PC-3 (cell line): ENCODE data around the gene TOMM70. TPM values are rescaled to one million over a fixed set of nuclear protein-coding genes. Genes with fewer than 3 reads are reported as not detected.

Experiments used
- ATAC-seq: fragments of 200-7000 bp; cut with Tn5 transposase; 2 replicates; pipeline ENCODE4 v1.9.1; 2020; ENCODE audit warnings: mild to moderate bottlenecking, moderate library complexity
- BruUV-seq: library from RNA; stranded (reverse); fragments of 400-500 nt; replicated peaks from 2 replicates; lab custom pipeline; 2021; lab: Mats Ljungman, UMichigan
- CTCF ChIA-PET: fragments of 300-600 bp; sonication (Branson Sonifier 250); formaldehyde crosslinking; loops from one replicate; lab custom pipeline; 2022; ENCODE audit warnings: antibody characterized with exemption; lab: Charles Lee
- POLR2A ChIA-PET: fragments of 300-600 bp; sonication (Branson Sonifier 250); formaldehyde crosslinking; loops from one replicate; lab custom pipeline; 2022; ENCODE audit warnings: antibody characterized with exemption; ENCODE audit not compliant: unreplicated experiment; lab: Charles Lee
- DNase-seq: peaks from one replicate; pipeline ENCODE4 v3.0.0-alpha.2; 2015
- H2AFZ ChIP-seq: fragments of 300-600 bp; sonication (generic); 2 replicates; pipeline ENCODE4 v1.6.0; 2016; ENCODE audit warnings: antibody characterized with exemption, low read length
- H3F3A ChIP-seq: fragments of 300-600 bp; sonication (generic); one replicate; pipeline ENCODE4 v1.6.0; 2017; ENCODE audit warnings: antibody characterized with exemption, low read length, control low read depth, mild to moderate bottlenecking; ENCODE audit not compliant: unreplicated experiment
- H3K27ac ChIP-seq: fragments of 300-600 bp; sonication (generic); 2 replicates; pipeline ENCODE4 v1.5.1; 2016; ENCODE audit warnings: mild to moderate bottlenecking, low read length
- H3K27me3 ChIP-seq: fragments of 300-600 bp; sonication (generic); 2 replicates; pipeline ENCODE4 v1.6.1; 2016; ENCODE audit warnings: low read length, mixed read lengths
- H3K36me3 ChIP-seq: fragments of 300-600 bp; sonication (generic); 2 replicates; pipeline ENCODE4 v1.6.1; 2016; ENCODE audit warnings: low read depth, mixed run types, low read length, mixed read lengths
- H3K4me1 ChIP-seq: fragments of 300-600 bp; sonication (generic); 2 replicates; pipeline ENCODE4 v1.5.1; 2016; ENCODE audit warnings: low read length; ENCODE audit not compliant: insufficient read depth
- H3K4me2 ChIP-seq: fragments of 300-600 bp; sonication (generic); 2 replicates; pipeline ENCODE4 v1.6.0; 2016; ENCODE audit warnings: low read length
- H3K4me3 ChIP-seq: fragments of 300-600 bp; sonication (generic); 2 replicates; pipeline ENCODE4 v1.5.1; 2016; ENCODE audit warnings: mild to moderate bottlenecking, low read length, mixed read lengths
- H3K79me2 ChIP-seq: fragments of 300-600 bp; sonication (generic); 2 replicates; pipeline ENCODE4 v1.6.1; 2017; ENCODE audit warnings: low read length, mixed read lengths
- H3K9ac ChIP-seq: fragments of 300-600 bp; sonication (generic); 2 replicates; pipeline ENCODE4 v1.6.0; 2016; ENCODE audit warnings: mild to moderate bottlenecking, low read length
- H3K9me2 ChIP-seq: fragments of 300-600 bp; sonication (generic); replicated peaks from 2 replicates; pipeline ENCODE4 v1.6.1; 2016; ENCODE audit warnings: mixed run types, low read length, mixed read lengths
- H3K9me3 ChIP-seq: fragments of 300-600 bp; sonication (generic); 2 replicates; pipeline ENCODE4 v1.6.1; 2016; ENCODE audit warnings: low read length, mixed read lengths
- H4K20me1 ChIP-seq: fragments of 300-600 bp; sonication (generic); 2 replicates; pipeline ENCODE4 v1.6.1; 2016; ENCODE audit warnings: low read length, mixed read lengths
- EZH2 ChIP-seq: fragments of 300-600 bp; sonication (generic); IDR thresholded peaks from one replicate; pipeline ENCODE4 v1.6.1; 2017; ENCODE audit warnings: antibody characterized with exemption, mild to moderate bottlenecking, low read length; ENCODE audit not compliant: unreplicated experiment
- EZH2phosphoT487 ChIP-seq: fragments of 300-600 bp; sonication (generic); IDR thresholded peaks from 2 replicates; pipeline ENCODE4 v1.6.1; 2018; ENCODE audit warnings: mild to moderate bottlenecking, antibody characterized with exemption, low read length, borderline replicate concordance
- intact Hi-C: fragments of 100-400 bp; cut with micrococcal nuclease; formaldehyde crosslinking; loops from 2 replicates; pipeline ENCODE4 v1.9.0; 2023
- total RNA-seq: library from RNA; depleted of rRNA; stranded (reverse); fragments of >200 nt; gene quantifications from 2 replicates; pipeline ENCODE4 v1.2.3, GENCODE V29; 2014
- TF ChIP-seq, protein P1 (sequence below): fragments of 300-600 bp; sonication (generic); conservative IDR thresholded peaks from 2 replicates; pipeline ENCODE4 v1.5.1; 2017; ENCODE audit warnings: antibody characterized with exemption, low read depth, mild to moderate bottlenecking, low read length

Gene TOMM70
- total RNA-seq, 1 experiment from 2014 or later: 85.3 TPM

DNA sequence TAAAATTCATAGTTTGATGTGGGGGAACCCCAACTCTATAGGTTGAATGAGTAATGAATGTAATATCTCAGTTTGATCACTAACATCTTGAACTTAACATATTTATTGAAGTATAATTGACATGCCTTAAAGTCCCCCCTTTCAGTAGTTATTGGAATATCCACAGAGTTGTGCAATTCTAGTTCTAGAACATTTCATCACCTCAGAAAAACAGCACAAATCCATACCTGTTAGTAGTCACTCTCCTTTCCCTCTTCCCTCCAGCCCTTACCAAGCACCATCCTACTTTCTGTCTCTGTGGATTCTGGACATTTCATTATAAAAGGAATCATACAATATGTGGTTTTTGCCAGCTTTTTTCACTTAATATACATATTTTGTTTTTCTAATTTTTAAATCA is 75.1 kb downstream of the TOMM70 start:
- intact Hi-C loops: no loop called here
- ATAC-seq: no peak
- Histone ChIP-seq H3K4me2 (no peak overlapping the region), H3K27me3 (no peaks in the 10 kb centered on the region), H3K9ac (no peak overlapping the region), H3K4me1 (no peaks in the 10 kb centered on the region), H3F3A (no peaks in the 10 kb centered on the region), H3K9me2 (no peaks in the 10 kb centered on the region), H3K36me3 (peaks cover 11% of the 10 kb centered on the region), H3K9me3 (no peaks in the 10 kb centered on the region), H4K20me1 (no peaks in the 10 kb centered on the region), H3K27ac (no peak overlapping the region), H3K4me3 (no peak overlapping the region), H2AFZ (no peak overlapping the region), H3K79me2 (no peaks in the 10 kb centered on the region)
- POLR2A ChIA-PET: no interaction called here
- CTCF ChIA-PET: no interaction called here
- no peak for DNase-seq
- no peak for TF ChIP-seq EZH2phosphoT487
- TF ChIP-seq, protein P1, sequence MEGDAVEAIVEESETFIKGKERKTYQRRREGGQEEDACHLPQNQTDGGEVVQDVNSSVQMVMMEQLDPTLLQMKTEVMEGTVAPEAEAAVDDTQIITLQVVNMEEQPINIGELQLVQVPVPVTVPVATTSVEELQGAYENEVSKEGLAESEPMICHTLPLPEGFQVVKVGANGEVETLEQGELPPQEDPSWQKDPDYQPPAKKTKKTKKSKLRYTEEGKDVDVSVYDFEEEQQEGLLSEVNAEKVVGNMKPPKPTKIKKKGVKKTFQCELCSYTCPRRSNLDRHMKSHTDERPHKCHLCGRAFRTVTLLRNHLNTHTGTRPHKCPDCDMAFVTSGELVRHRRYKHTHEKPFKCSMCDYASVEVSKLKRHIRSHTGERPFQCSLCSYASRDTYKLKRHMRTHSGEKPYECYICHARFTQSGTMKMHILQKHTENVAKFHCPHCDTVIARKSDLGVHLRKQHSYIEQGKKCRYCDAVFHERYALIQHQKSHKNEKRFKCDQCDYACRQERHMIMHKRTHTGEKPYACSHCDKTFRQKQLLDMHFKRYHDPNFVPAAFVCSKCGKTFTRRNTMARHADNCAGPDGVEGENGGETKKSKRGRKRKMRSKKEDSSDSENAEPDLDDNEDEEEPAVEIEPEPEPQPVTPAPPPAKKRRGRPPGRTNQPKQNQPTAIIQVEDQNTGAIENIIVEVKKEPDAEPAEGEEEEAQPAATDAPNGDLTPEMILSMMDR: no peak
- no peak for TF ChIP-seq EZH2
- no TSS peak for BruUV-seq

DNA sequence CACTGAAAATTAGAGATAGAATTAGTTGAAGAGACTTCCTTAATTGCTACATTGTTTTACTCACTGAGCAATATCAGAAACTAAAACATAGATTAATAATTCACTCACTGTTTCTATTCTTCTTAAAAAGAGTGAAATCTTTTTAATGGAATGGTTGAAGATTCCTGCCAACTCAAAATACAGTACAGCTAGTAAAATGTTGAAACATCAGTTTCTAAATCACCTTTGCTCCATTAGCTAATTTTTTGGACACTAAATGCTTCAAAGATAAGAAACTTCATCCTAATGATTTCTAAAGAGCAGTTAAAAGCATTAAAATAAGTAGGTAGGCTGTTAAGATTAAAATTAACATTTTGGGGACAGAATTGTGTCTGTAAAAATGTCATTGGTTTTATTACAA is 76.8 kb downstream of the TOMM70 start:
- Histone ChIP-seq H2AFZ (no peak overlapping the region), H3K4me3 (no peak overlapping the region), H3K9me3 (no peaks in the 10 kb centered on the region), H4K20me1 (no peaks in the 10 kb centered on the region), H3K4me1 (no peaks in the 10 kb centered on the region), H3K79me2 (no peaks in the 10 kb centered on the region), H3K9me2 (no peaks in the 10 kb centered on the region), H3K27me3 (no peaks in the 10 kb centered on the region), H3K36me3 (peaks cover 16% of the 10 kb centered on the region), H3K4me2 (no peak overlapping the region), H3K27ac (no peak overlapping the region), H3F3A (no peaks in the 10 kb centered on the region), H3K9ac (no peak overlapping the region)
- intact Hi-C loops: no loop called here
- BruUV-seq: no TSS peak
- DNase-seq (no peak), ATAC-seq (no peak)
- TF ChIP-seq EZH2phosphoT487: no peak
- TF ChIP-seq EZH2: no peak
- TF ChIP-seq, protein P1: no peak
- ChIA-PET CTCF (no interaction called here), POLR2A (no interaction called here)

DNA sequence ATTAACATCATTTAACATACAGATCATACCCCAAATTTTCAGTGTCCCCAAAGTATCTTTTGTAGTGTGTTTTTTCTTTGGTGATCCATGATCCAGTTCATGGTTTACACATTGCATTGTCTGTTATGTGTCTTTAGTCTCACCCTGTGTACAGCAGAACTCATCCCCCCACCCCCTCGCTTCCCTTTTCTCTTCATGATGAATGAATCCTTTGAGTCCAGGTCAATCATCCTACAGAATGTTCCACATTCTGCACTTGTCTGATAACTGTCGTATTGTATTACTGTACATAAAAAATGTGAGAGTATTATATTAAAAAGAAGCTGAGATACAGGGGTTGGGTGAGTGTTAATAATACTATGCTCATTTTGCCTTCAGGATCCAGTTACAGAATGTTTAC is 80.9 kb downstream of the TOMM70 start:
- no TSS peak for BruUV-seq
- Histone ChIP-seq H3K27me3 (no peaks in the 10 kb centered on the region), H3F3A (no peaks in the 10 kb centered on the region), H3K4me3 (no peak overlapping the region), H3K36me3 (peaks cover 16% of the 10 kb centered on the region), H3K9ac (no peak overlapping the region), H3K9me3 (no peaks in the 10 kb centered on the region), H3K4me1 (no peaks in the 10 kb centered on the region; the same call in 1 of the 2 replicates), H4K20me1 (no peaks in the 10 kb centered on the region), H3K9me2 (no peaks in the 10 kb centered on the region), H2AFZ (no peak overlapping the region), H3K79me2 (no peaks in the 10 kb centered on the region), H3K4me2 (no peak overlapping the region), H3K27ac (no peak overlapping the region)
- ATAC-seq (no peak), DNase-seq (no peak)
- CTCF ChIA-PET: no interaction called here
- intact Hi-C loops: loop anchor here (10.0 kb wide), 2 partner anchors 315 to 395 kb away; no protein-coding TSS in a partner anchor
- POLR2A ChIA-PET: no interaction called here
- TF ChIP-seq EZH2phosphoT487 (no peak), EZH2 (no peak)
- TF ChIP-seq, protein P1: no peak
